Neural progenitor cell (in vitro differentiated cells): ENCODE data around the gene GOT1. TPM values are rescaled to one million over a fixed set of nuclear protein-coding genes. Genes with fewer than 3 reads are reported as not detected.

Source experiments
- DNase-seq: peaks from one replicate; pipeline ENCODE4 v3.0.0-alpha.2; 2016; ENCODE audit warnings: low spot score
- H2AFZ ChIP-seq: fragments of 200-600 bp; sonication (generic); replicated peaks from 2 replicates; pipeline ENCODE4 v1.6.1; 2016; ENCODE audit warnings: antibody characterized with exemption
- H3F3A ChIP-seq: fragments of 200-600 bp; sonication (generic); 2 replicates; pipeline ENCODE4 v1.6.1; 2016; ENCODE audit warnings: antibody characterized with exemption, low read depth
- H3K27ac ChIP-seq: fragments of 200-600 bp; sonication (generic); 2 replicates; pipeline ENCODE4 v1.5.1; 2016; ENCODE audit warnings: mild to moderate bottlenecking
- H3K27me3 ChIP-seq: fragments of 200-600 bp; sonication (generic); 2 replicates; pipeline ENCODE4 v1.6.1; 2016; ENCODE audit warnings: mild to moderate bottlenecking, moderate library complexity
- H3K36me3 ChIP-seq: fragments of 200-600 bp; sonication (generic); 2 replicates; pipeline ENCODE4 v1.5.1; 2016
- H3K4me1 ChIP-seq: fragments of 200-600 bp; sonication (generic); 2 replicates; pipeline ENCODE4 v1.6.1; 2016; ENCODE audit warnings: mixed run types
- H3K4me2 ChIP-seq: fragments of 200-600 bp; sonication (generic); 2 replicates; pipeline ENCODE4 v1.6.1; 2016
- H3K4me3 ChIP-seq: fragments of 200-600 bp; sonication (generic); 2 replicates; pipeline ENCODE4 v1.5.1; 2016
- H3K79me2 ChIP-seq: fragments of 200-600 bp; sonication (generic); 2 replicates; pipeline ENCODE4 v1.6.1; 2016; ENCODE audit warnings: low read depth
- H3K9ac ChIP-seq: fragments of 200-600 bp; sonication (generic); 2 replicates; pipeline ENCODE4 v1.6.1; 2016
- H3K9me3 ChIP-seq: fragments of 200-600 bp; sonication (generic); 2 replicates; pipeline ENCODE4 v1.5.1; 2016; ENCODE audit warnings: low read depth
- H4K20me1 ChIP-seq: fragments of 200-600 bp; sonication (generic); 2 replicates; pipeline ENCODE4 v1.6.1; 2016; ENCODE audit warnings: low read depth
- H3K27ac Mint-ChIP-seq: 3 replicates; pipeline ENCODE4 v1.8.0; 2021; ENCODE audit warnings: mixed read lengths
- H3K27me3 Mint-ChIP-seq: 2 replicates; pipeline ENCODE4 v1.8.0; 2022; ENCODE audit warnings: low read depth, mild to moderate bottlenecking, inconsistent platforms, moderate library complexity, mixed read lengths; ENCODE audit not compliant: insufficient read depth
- H3K36me3 Mint-ChIP-seq: 3 replicates; pipeline ENCODE4 v1.8.0; 2021; ENCODE audit warnings: mixed read lengths
- H3K4me1 Mint-ChIP-seq: 3 replicates; pipeline ENCODE4 v1.8.0; 2021; ENCODE audit warnings: mixed read lengths
- H3K4me3 Mint-ChIP-seq: 3 replicates; pipeline ENCODE4 v1.8.0; 2021; ENCODE audit warnings: mild to moderate bottlenecking, moderate library complexity, mixed read lengths
- H3K9me3 Mint-ChIP-seq: 3 replicates; pipeline ENCODE4 v1.8.0; 2020; ENCODE audit warnings: mixed read lengths
- CTCF ChIP-seq: fragments of 200-600 bp; sonication (generic); IDR thresholded peaks from 2 replicates; pipeline ENCODE4 v1.5.1; 2017; ENCODE audit warnings: antibody characterized with exemption, mild to moderate bottlenecking
- EZH2 ChIP-seq: fragments of 200-600 bp; sonication (generic); IDR thresholded peaks from 2 replicates; pipeline ENCODE4 v1.6.1; 2017; ENCODE audit warnings: antibody characterized with exemption, mild to moderate bottlenecking, moderate library complexity
- EZH2phosphoT487 ChIP-seq: fragments of 200-600 bp; sonication (generic); IDR thresholded peaks from 2 replicates; pipeline ENCODE4 v1.6.1; 2017; ENCODE audit warnings: antibody characterized with exemption
- total RNA-seq: library from RNA; depleted of rRNA; stranded (reverse); fragments of >200 nt; gene quantifications from 2 replicates; pipeline ENCODE4 v1.2.3, GENCODE V29; 2015; ENCODE audit warnings: low replicate concordance

The GOT1 gene
- total RNA-seq, 1 donor from 2014 or later, result 36.1 TPM

DNA sequence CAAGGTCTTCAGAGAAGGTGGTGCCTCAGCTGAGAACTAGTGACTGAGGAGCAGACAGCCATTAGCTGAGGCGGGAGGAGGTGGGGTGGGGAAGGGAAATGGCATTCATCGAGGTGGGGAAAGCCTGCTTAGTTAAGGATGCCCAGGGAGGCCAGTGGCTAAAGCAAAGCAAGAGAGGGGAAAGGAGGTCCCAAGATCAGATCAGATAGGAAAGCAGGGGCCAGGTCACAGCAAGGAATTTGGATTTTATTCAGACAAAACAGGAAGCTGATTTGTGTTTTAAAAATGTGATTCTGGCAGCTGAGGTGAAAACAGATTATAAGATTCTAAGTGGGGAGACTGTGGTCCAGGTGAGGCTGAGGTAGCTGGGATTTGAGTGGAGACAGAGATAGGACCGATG, 55.5 kb downstream of the GOT1 start:
- DNase-seq, result no peak
- Histone ChIP-seq H3F3A (no peaks in the 10 kb centered on the region), H3K4me3 (no peak overlapping the region), H3K9me3 (no peaks in the 10 kb centered on the region), H4K20me1 (no peaks in the 10 kb centered on the region), H3K4me2 (no peak overlapping the region), H3K79me2 (no peaks in the 10 kb centered on the region), H3K36me3 (no peaks in the 10 kb centered on the region), H3K27me3 (no peaks in the 10 kb centered on the region), H3K4me1 (no peaks in the 10 kb centered on the region), H3K9ac (no peak overlapping the region), H2AFZ (no peak overlapping the region), H3K27ac (no peak overlapping the region)
- Mint-ChIP-seq H3K36me3 (no peaks in the 10 kb centered on the region), H3K27me3 (peaks cover 2% of the 10 kb centered on the region), H3K9me3 (no peaks in the 10 kb centered on the region), H3K27ac (no peak overlapping the region), H3K4me1 (no peaks in the 10 kb centered on the region), H3K4me3 (no peak overlapping the region)
- TF ChIP-seq EZH2phosphoT487 (no peak), CTCF (no peak), EZH2 (no peak)

GRCh38 chr10:99374526-99374925, 55.9 kb downstream of the GOT1 start:
- no peak overlapping the region for H3K27ac Mint-ChIP-seq
- H3K4me2 ChIP-seq, result no peak overlapping the region
- peaks cover 1% of the 10 kb centered on the region for H3K27me3 ChIP-seq
- no peaks in the 10 kb centered on the region for H3K36me3 Mint-ChIP-seq
- peaks cover 2% of the 10 kb centered on the region for H3K27me3 Mint-ChIP-seq
- H3K4me1 ChIP-seq, result no peaks in the 10 kb centered on the region
- H3K9ac ChIP-seq, result no peak overlapping the region
- no peaks in the 10 kb centered on the region for H3F3A ChIP-seq
- no peak for DNase-seq
- H3K36me3 ChIP-seq, result no peaks in the 10 kb centered on the region
- TF ChIP-seq EZH2, result no peak
- TF ChIP-seq CTCF, result no peak
- H3K4me1 Mint-ChIP-seq, result no peaks in the 10 kb centered on the region
- H2AFZ ChIP-seq, result no peak overlapping the region
- no peaks in the 10 kb centered on the region for H3K9me3 ChIP-seq
- H3K27ac ChIP-seq, result no peak overlapping the region
- no peaks in the 10 kb centered on the region for H3K79me2 ChIP-seq
- no peaks in the 10 kb centered on the region for H3K9me3 Mint-ChIP-seq
- no peaks in the 10 kb centered on the region for H4K20me1 ChIP-seq
- H3K4me3 ChIP-seq, result no peak overlapping the region
- H3K4me3 Mint-ChIP-seq, result no peak overlapping the region

DNA sequence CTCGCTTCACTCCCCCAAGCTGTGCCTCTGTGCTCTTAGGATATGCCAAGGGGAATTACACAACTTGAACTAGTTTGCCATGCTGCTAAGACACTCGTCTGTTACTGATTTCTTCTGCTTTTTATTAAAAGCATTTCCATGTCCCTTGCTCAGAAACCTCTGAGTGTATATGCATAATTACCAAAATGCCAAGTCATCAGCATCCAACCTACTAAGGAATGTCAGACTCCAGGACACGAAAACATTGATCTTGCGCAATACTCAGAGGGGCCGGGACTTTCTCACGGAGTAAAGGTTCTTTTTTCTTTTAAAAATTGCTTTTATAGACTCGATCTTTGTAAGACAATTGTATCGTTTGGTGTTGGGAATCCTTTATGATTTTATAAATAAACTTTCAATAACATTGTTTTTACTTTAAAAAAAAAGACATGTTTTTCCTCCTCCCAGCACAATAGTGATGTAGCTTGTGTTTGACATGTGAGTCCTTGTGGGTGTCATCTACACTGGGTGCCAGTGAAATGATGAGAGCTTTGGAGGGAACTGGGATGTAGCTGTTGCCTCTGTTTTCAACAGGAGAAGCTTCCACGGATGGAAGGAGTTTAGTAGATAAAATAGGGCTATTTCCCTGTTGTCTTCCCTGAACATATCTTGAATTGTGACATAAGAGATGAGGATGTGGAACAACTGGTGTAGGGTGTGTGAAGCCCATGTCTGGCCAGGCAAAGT, 57.7 kb downstream of the GOT1 start:
- peaks cover 2% of the 10 kb centered on the region for H3K27me3 Mint-ChIP-seq
- Histone ChIP-seq H3K9me3 (no peaks in the 10 kb centered on the region), H3K4me2 (no peak overlapping the region), H3K9ac (no peak overlapping the region), H3K27me3 (peaks cover 4% of the 10 kb centered on the region), H3K4me3 (no peak overlapping the region), H4K20me1 (no peaks in the 10 kb centered on the region), H2AFZ (no peak overlapping the region), H3K79me2 (no peaks in the 10 kb centered on the region), H3F3A (no peaks in the 10 kb centered on the region), H3K27ac (no peak overlapping the region), H3K36me3 (no peaks in the 10 kb centered on the region), H3K4me1 (no peaks in the 10 kb centered on the region)
- H3K36me3 Mint-ChIP-seq, result no peaks in the 10 kb centered on the region
- TF ChIP-seq CTCF, result no peak
- TF ChIP-seq EZH2, result no peak
- TF ChIP-seq EZH2phosphoT487, result no peak
- no peaks in the 10 kb centered on the region for H3K9me3 Mint-ChIP-seq
- no peak overlapping the region for H3K4me3 Mint-ChIP-seq
- DNase-seq, result no peak
- no peak overlapping the region for H3K27ac Mint-ChIP-seq
- peaks cover under 1% of the 10 kb centered on the region for H3K4me1 Mint-ChIP-seq
